ENCODE results near the gene PCNX4. TPM values are rescaled to one million over a fixed set of nuclear protein-coding genes. Genes with fewer than 3 reads are reported as not detected.

Gene PCNX4
- total RNA-seq, 4 donors from 2014 or later: 52.2 to 74.7 (median 62.9) TPM

DNA sequence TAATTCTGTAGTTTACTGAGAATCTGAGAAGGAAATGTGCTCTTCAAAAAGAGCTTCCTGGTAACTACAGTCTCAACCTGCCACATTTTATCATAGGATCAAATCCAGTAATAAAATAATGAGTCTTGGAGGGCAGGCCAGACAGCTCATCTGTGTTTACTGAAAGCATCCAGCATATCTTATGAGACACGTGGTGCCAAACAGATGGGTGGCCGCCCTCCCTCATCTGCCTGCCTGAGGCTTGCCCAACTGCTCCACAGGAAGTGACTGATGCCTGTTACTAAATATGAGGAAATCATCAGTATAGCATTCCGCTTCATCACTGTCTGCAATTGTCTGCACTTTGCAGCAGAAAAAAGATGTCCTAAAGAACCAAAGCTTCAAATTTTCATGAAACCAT, 60.0 kb downstream of the PCNX4 start:
- DNase-seq (ENCODE audit: low spot score in 2 of 2): peak; percentile 55 to 64
- peaks cover 0 to 68% (median 0%) of the 10 kb centered on the region in 3 donors for H3K36me3 ChIP-seq
- H3K9me3 ChIP-seq: no peaks in the 10 kb centered on the region
- no peak overlapping the region for H3K4me3 ChIP-seq
- peak; percentile 13 to 79 for TF ChIP-seq EP300 (IDR thresholded peaks at IDR 0.05)
- TF ChIP-seq, protein P1, sequence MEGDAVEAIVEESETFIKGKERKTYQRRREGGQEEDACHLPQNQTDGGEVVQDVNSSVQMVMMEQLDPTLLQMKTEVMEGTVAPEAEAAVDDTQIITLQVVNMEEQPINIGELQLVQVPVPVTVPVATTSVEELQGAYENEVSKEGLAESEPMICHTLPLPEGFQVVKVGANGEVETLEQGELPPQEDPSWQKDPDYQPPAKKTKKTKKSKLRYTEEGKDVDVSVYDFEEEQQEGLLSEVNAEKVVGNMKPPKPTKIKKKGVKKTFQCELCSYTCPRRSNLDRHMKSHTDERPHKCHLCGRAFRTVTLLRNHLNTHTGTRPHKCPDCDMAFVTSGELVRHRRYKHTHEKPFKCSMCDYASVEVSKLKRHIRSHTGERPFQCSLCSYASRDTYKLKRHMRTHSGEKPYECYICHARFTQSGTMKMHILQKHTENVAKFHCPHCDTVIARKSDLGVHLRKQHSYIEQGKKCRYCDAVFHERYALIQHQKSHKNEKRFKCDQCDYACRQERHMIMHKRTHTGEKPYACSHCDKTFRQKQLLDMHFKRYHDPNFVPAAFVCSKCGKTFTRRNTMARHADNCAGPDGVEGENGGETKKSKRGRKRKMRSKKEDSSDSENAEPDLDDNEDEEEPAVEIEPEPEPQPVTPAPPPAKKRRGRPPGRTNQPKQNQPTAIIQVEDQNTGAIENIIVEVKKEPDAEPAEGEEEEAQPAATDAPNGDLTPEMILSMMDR (IDR thresholded peaks at IDR 0.05): no peak
- peak in 1 of 2 donors; percentile 17 for TF ChIP-seq POLR2A (IDR thresholded peaks at IDR 0.05)
- no peaks in the 10 kb centered on the region for H3K27me3 ChIP-seq
- peaks cover 0 to 34% (median 11%) of the 10 kb centered on the region in 4 donors for H3K4me1 ChIP-seq
- whole genome bisulfite sequencing, 2 donors: 27 to 45% methylated on average over 3 of the region's 3 CpGs
- peak overlapping the region in 3 of 4 donors; percentile 65 to 66 (median 66) for H3K27ac ChIP-seq

DNA sequence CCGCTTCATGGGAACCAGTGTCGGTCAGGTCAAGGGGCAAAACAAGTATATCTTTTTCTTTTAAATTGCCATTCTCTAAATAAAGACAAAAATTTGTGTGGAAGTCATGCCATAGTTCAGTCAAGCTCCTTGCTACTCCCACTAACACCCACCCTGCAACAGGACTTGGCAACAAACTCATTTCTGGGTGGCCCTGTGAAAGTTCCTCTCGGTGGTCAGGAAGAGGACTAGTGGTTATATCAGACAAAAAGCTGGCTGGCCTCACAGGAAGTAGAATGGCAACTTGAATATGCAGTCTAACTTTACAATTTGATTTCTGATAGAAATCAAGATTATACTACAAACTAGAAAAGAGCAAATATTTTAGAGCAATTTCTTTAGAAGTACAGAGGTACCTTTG, 62.3 kb downstream of the PCNX4 start:
- TF ChIP-seq, protein P1 (IDR thresholded peaks at IDR 0.05): no peak
- TF ChIP-seq EP300 (IDR thresholded peaks at IDR 0.05): no peak
- TF ChIP-seq POLR2A (IDR thresholded peaks at IDR 0.05): no peak
- H3K36me3 ChIP-seq: peaks cover 0 to 49% (median 0%) of the 10 kb centered on the region in 3 donors
- 66 to 68% methylated on average over 3 of the region's 3 CpGs for WGBS, 2 donors
- peaks cover 0 to 37% (median 13%) of the 10 kb centered on the region in 4 donors for H3K4me1 ChIP-seq
- no peak for DNase-seq (ENCODE audit: low spot score in 2 of 2)
- no peak overlapping the region for H3K4me3 ChIP-seq
- H3K27me3 ChIP-seq: no peaks in the 10 kb centered on the region
- H3K27ac ChIP-seq: peak overlapping the region in 2 of 4 donors; percentile 0 to 47
- no peaks in the 10 kb centered on the region for H3K9me3 ChIP-seq

- 83 to 85% methylated on average over 2 of the region's 2 CpGs for WGBS, 2 donors
- no peak overlapping the region for H3K4me3 ChIP-seq
- DNase-seq (ENCODE audit: low spot score in 2 of 2): no peak
- H3K9me3 ChIP-seq: no peaks in the 10 kb centered on the region
- peaks cover 0 to 44% (median 13%) of the 10 kb centered on the region in 4 donors for H3K4me1 ChIP-seq
- peaks cover 0 to 42% (median 0%) of the 10 kb centered on the region in 3 donors for H3K36me3 ChIP-seq
- no peaks in the 10 kb centered on the region for H3K27me3 ChIP-seq
- no peak for TF ChIP-seq EP300 (IDR thresholded peaks at IDR 0.05)
- peak overlapping the region in 1 of 4 donors; percentile 47 for H3K27ac ChIP-seq
Observed at GRCh38 chr14:60154671-60155070, 62.9 kb downstream of the PCNX4 start.

DNA sequence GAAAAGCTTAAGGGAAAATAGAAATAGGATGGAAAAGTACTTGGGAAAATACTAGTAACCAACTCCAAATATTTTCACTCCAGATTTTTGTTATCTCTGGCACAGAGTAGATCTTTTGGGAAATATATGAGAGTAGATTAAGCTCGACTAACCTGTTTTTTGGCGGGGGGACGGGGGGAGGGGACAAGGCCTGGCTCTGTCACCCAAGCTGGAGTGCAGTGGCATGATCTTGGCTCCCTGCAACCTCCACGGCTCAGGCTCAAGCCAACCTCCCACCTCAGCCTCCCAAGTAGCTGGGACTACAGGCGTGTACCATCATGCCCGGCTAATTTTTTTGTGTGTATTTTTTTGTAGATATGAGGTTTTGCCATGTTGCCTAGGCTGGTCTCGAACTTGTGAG, 68.7 kb downstream of the PCNX4 start:
- no peak overlapping the region for H3K27ac ChIP-seq
- TF ChIP-seq EP300 (IDR thresholded peaks at IDR 0.05): no peak
- H3K4me3 ChIP-seq: no peak overlapping the region

DNA sequence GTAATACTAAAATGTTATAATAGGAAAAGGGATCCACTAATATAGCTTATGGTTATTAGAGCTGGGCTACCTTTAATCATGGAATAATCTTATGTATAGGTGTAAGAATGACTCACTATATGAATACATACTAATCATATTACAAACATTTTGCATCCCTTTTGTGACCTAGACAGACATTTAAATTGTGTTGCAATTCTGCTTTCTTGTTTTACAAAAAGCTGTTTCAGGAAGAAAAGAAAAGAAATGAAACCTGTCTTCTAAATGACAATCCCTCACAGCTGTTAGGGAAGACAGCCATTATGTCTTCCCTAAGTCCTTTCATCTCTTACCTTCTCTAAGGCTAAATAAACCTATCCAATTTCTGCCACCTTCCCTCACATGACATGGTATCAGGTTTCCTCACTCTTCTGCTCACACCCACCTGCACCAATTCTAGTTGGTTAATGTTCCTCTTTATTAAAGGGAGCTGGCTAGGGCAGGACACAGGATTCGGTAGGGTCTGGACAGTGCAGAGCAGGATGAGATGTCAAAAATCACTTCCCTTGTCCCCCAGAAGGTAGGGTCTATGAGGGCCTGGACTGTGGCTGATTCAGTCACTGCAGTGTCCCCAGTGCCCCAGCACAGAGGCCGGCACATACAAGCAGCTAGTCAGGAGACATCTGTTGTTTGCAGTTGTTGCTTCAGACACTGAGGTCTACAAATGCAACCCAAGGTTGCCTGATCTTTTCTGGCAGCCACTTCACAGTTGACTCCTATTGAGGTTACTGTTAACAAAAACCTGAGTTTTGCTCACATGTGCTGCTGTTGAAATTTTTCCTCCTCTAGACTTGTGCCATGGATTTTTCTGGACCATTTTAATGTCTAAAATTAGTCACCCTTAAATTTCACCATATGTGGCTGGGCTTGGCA, 69.7 kb downstream of the PCNX4 start:
- Histone ChIP-seq H3K9me3 (no peaks in the 10 kb centered on the region), H3K4me3 (no peak overlapping the region), H3K27ac (peak overlapping the region in 2 of 4 donors; percentile 59 to 82), H3K27me3 (no peaks in the 10 kb centered on the region), H3K4me1 (peaks cover 0 to 56% (median 19%) of the 10 kb centered on the region in 4 donors), H3K36me3 (no peaks in the 10 kb centered on the region)
- 63 to 64% methylated on average over 2 of the region's 2 CpGs for WGBS, 2 donors
- TF ChIP-seq, protein P1 (IDR thresholded peaks at IDR 0.05): no peak
- peak in 1 of 2 donors; percentile 41 for TF ChIP-seq EP300 (IDR thresholded peaks at IDR 0.05)
- no peak for TF ChIP-seq POLR2A (IDR thresholded peaks at IDR 0.05)
- peak in 1 of 2 donors; percentile 41 for DNase-seq (ENCODE audit: low spot score in 2 of 2)

More for the DNA sequence above, 68.7 kb downstream of the PCNX4 start:
- no peak for DNase-seq (ENCODE audit: low spot score in 2 of 2)
- Histone ChIP-seq H3K9me3 (no peaks in the 10 kb centered on the region), H3K4me1 (peaks cover 0 to 45% (median 14%) of the 10 kb centered on the region in 4 donors), H3K27me3 (no peaks in the 10 kb centered on the region), H3K36me3 (no peaks in the 10 kb centered on the region)
- WGBS, 2 donors: 68 to 70% methylated on average over 7 of the region's 7 CpGs

DNA sequence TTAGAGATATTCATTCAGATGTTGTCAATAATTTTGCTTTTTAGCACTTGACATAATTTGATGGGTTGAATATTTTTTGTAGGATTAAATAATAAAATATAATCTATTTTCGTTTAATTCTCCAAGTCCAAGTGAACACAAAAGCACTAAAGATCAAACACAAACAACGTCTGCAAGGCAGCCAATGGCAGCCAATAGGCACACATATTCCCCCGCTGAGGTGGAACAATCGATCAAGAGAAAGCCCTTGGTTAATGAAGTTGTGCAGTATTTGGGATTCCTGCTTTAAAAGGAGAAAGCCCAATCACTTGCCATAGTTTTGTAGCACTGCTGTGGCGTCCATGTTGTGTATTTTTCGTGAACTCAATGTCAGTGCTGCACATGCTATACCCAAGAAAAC, 72.0 kb downstream of the PCNX4 start:
- no peaks in the 10 kb centered on the region for H3K27me3 ChIP-seq
- no peaks in the 10 kb centered on the region for H3K9me3 ChIP-seq
- H3K4me3 ChIP-seq: peak overlapping the region in 3 of 4 donors; percentile 79 to 96 (median 92)
- WGBS, 2 donors: 59 to 71% methylated on average over 6 of the region's 6 CpGs
- TF ChIP-seq EP300 (IDR thresholded peaks at IDR 0.05): no peak
- TF ChIP-seq, protein P1 (IDR thresholded peaks at IDR 0.05): no peak
- TF ChIP-seq POLR2A (IDR thresholded peaks at IDR 0.05): no peak
- H3K4me1 ChIP-seq: peaks cover 0 to 65% (median 18%) of the 10 kb centered on the region in 4 donors
- no peaks in the 10 kb centered on the region for H3K36me3 ChIP-seq
- H3K27ac ChIP-seq: peak overlapping the region in 3 of 4 donors; percentile 93 to 99 (median 94)
- no peak for DNase-seq (ENCODE audit: low spot score in 2 of 2)

All from tibial nerve (tissue), 4 donors.